OCI-LY3 (cell line): ENCODE data around the gene GVQW3.

Source experiments
- H2AFZ ChIP-seq: fragments of 200-600, 300-600 bp; shearing (Covaris generic); 2 replicates; pipeline ENCODE4 v1.6.0; 2014; ENCODE audit warnings: antibody characterized with exemption, low read depth, low read length
- H3K27ac ChIP-seq: fragments of 200-600, 300-600 bp; sonication (generic); 2 replicates; pipeline ENCODE4 v1.5.1; 2014; ENCODE audit warnings: mild to moderate bottlenecking, low read length, moderate library complexity, mixed read lengths
- H3K27me3 ChIP-seq: fragments of 200-600, 300-600 bp; sonication (generic); 2 replicates; pipeline ENCODE4 v1.6.1; 2014; ENCODE audit warnings: low read depth, low read length, mixed read lengths
- H3K36me3 ChIP-seq: fragments of 200-600, 300-600 bp; sonication (generic); replicated peaks from 2 replicates; pipeline ENCODE3; 2014; ENCODE audit warnings: low read depth, low read length, mixed read lengths
- H3K4me1 ChIP-seq: fragments of 300-600, 200-600 bp; sonication (generic); 2 replicates; pipeline ENCODE4 v1.6.1; 2014; ENCODE audit warnings: low read length, mixed read lengths
- H3K4me2 ChIP-seq: fragments of 200-600, 300-600 bp; sonication (generic); 2 replicates; pipeline ENCODE4 v1.6.1; 2014; ENCODE audit warnings: low read length, mixed read lengths
- H3K4me3 ChIP-seq: fragments of 300-600, 200-600 bp; sonication (generic); 2 replicates; pipeline ENCODE4 v1.5.1; 2014; ENCODE audit warnings: antibody characterized with exemption, mild to moderate bottlenecking, low read length, moderate library complexity
- H3K79me2 ChIP-seq: fragments of 300-600, 200-600 bp; shearing (Covaris generic); 2 replicates; pipeline ENCODE4 v1.6.1; 2014; ENCODE audit warnings: mild to moderate bottlenecking, low read length, mixed read lengths
- H3K9ac ChIP-seq: fragments of 300-600, 200-600 bp; shearing (Covaris generic); 2 replicates; pipeline ENCODE4 v1.6.0; 2014; ENCODE audit warnings: mild to moderate bottlenecking, low read length, moderate library complexity
- H3K9me3 ChIP-seq: fragments of 200-600, 300-600 bp; shearing (Covaris generic); 2 replicates; pipeline ENCODE4 v1.6.1; 2014; ENCODE audit warnings: low read length, mixed read lengths; ENCODE audit not compliant: insufficient read depth
- H4K20me1 ChIP-seq: fragments of 200-600, 300-600 bp; sonication (generic); 2 replicates; pipeline ENCODE4 v1.6.1; 2016; ENCODE audit warnings: low read length, mixed read lengths; ENCODE audit not compliant: insufficient read depth
- CTCF ChIP-seq: fragments of 200-600, 300-600 bp; sonication (generic); IDR thresholded peaks from 2 replicates; pipeline ENCODE4 v1.5.1; 2014; ENCODE audit warnings: antibody characterized with exemption, low read length, low read depth
- EZH2phosphoT487 ChIP-seq: fragments of 200-600 bp; shearing (Covaris generic); IDR thresholded peaks from 2 replicates; pipeline ENCODE4 v1.6.1; 2018; ENCODE audit warnings: antibody characterized with exemption, mixed run types, low read depth

Gene GVQW3

GRCh38 chr11:76445121-76446084, 64.3 kb downstream of the GVQW3 start:
- Histone ChIP-seq H3K4me2 (peak overlapping the region; percentile 90), H4K20me1 (peaks cover 11% of the 10 kb centered on the region; the same call in 1 of the 2 replicates), H3K4me1 (peaks cover 11% of the 10 kb centered on the region), H2AFZ (peak overlapping the region; percentile 82), H3K36me3 (peaks cover 13% of the 10 kb centered on the region), H3K9ac (peak overlapping the region; percentile 90), H3K4me3 (peak overlapping the region; percentile 82), H3K27ac (peak overlapping the region; percentile 84), H3K79me2 (peaks cover 35% of the 10 kb centered on the region), H3K27me3 (no peaks in the 10 kb centered on the region), H3K9me3 (no peaks in the 10 kb centered on the region)
- TF ChIP-seq CTCF, result no peak
- no peak for TF ChIP-seq EZH2phosphoT487

DNA sequence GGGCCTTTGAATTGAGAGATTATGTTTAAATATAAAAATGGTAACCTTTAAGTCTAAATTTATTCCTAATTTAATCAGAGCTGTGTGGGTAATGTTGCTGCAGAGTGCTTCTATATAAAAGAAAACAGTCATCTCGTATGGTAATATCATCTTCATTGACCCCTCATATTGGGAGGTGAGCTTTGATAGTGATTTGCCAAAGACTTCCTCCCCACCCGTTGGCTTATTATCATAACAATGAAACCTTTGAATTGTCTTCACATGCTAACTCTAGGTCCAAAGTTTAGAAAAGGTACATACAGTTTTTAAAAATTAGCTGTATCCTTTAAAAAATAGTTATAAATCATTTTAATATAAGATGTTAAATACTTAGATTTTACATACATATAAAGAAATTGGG, 67.4 kb downstream of the GVQW3 start:
- H3K27ac ChIP-seq, result no peak overlapping the region
- H3K9ac ChIP-seq, result no peak overlapping the region
- peaks cover 27% of the 10 kb centered on the region for H3K36me3 ChIP-seq

DNA sequence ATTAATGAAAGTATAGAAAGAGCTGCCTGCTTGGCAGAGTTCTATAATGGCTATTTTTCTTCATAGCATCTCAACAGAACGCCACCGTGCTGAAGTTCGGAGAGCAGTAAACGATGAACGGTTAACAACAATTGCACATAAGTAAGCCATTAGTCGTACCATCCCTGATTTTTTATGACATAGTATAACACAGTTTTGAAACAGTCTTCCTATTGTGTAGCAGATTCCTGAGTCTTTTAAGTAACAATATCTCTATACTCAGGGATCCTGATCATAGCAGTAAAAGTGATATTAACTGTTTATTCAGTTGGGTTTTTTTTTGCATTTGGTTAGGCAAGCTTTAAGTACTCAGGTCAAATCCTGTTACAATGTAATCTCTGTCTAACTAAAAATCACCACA, 72.1 kb downstream of the GVQW3 start:
- TF ChIP-seq EZH2phosphoT487 (no peak), CTCF (no peak)
- Histone ChIP-seq H3K9me3 (no peaks in the 10 kb centered on the region), H3K4me2 (no peak overlapping the region), H3K4me3 (no peak overlapping the region), H3K9ac (no peak overlapping the region), H3K4me1 (no peaks in the 10 kb centered on the region), H4K20me1 (no peaks in the 10 kb centered on the region), H3K79me2 (no peaks in the 10 kb centered on the region), H3K27ac (no peak overlapping the region), H3K36me3 (peaks cover 22% of the 10 kb centered on the region), H2AFZ (no peak overlapping the region), H3K27me3 (no peaks in the 10 kb centered on the region)

More for the DNA sequence above, 67.4 kb downstream of the GVQW3 start:
- no peak overlapping the region for H3K4me2 ChIP-seq
- H3K4me3 ChIP-seq, result no peak overlapping the region
- H4K20me1 ChIP-seq, result peaks cover 11% of the 10 kb centered on the region; the same call in 1 of the 2 replicates
- no peak overlapping the region for H2AFZ ChIP-seq
- no peaks in the 10 kb centered on the region for H3K9me3 ChIP-seq
- TF ChIP-seq EZH2phosphoT487 (no peak), CTCF (no peak)
- peaks cover 29% of the 10 kb centered on the region for H3K79me2 ChIP-seq
- no peaks in the 10 kb centered on the region for H3K27me3 ChIP-seq
- peaks cover 5% of the 10 kb centered on the region for H3K4me1 ChIP-seq

GRCh38 chr11:76455331-76455730, 74.2 kb downstream of the GVQW3 start:
- Histone ChIP-seq H3K4me2 (no peak overlapping the region), H4K20me1 (no peaks in the 10 kb centered on the region; the same call in 1 of the 2 replicates), H3K4me3 (no peak overlapping the region), H3K9ac (no peak overlapping the region), H3K4me1 (no peaks in the 10 kb centered on the region), H3K79me2 (no peaks in the 10 kb centered on the region), H3K27ac (no peak overlapping the region), H3K36me3 (peaks cover 30% of the 10 kb centered on the region), H3K9me3 (no peaks in the 10 kb centered on the region), H3K27me3 (no peaks in the 10 kb centered on the region), H2AFZ (no peak overlapping the region)
- TF ChIP-seq CTCF, result no peak
- no peak for TF ChIP-seq EZH2phosphoT487
